Liver (tissue), 3 donors: ENCODE results near the gene CD96.

Experiments used
- EGR1 ChIP-seq, 2 donors: IDR thresholded peaks; 2 replicates each; pipeline ENCODE4 v1.6.1; 2016 to 2018; ENCODE audit warnings: antibody characterized with exemption in 2 of 2, low read depth in 2 of 2
- FOXA1 ChIP-seq: IDR thresholded peaks from 2 replicates; pipeline ENCODE4 v1.6.1; 2016; ENCODE audit warnings: antibody characterized with exemption
- GABPA ChIP-seq, 2 donors: IDR thresholded peaks in 1 of 2; conservative IDR thresholded peaks in 1 of 2; 2 replicates each; pipeline ENCODE4 v1.6.1; 2016; ENCODE audit warnings: antibody characterized with exemption in 2 of 2, mild to moderate bottlenecking in 1 of 2, moderate library complexity in 1 of 2
- HNF4A ChIP-seq, 2 donors: conservative IDR thresholded peaks; 2 replicates each; pipeline ENCODE4 v1.6.1; 2016; ENCODE audit warnings: antibody characterized with exemption in 2 of 2, mild to moderate bottlenecking in 2 of 2
- JUND ChIP-seq, 2 donors: IDR thresholded peaks; 2 replicates each; pipeline ENCODE4 v1.6.1; 2016; ENCODE audit warnings: antibody characterized with exemption in 2 of 2
- RAD21 ChIP-seq, 2 donors: IDR thresholded peaks; 2 replicates each; pipeline ENCODE4 v1.6.1; 2016; ENCODE audit warnings: antibody characterized with exemption in 2 of 2, mild to moderate bottlenecking in 2 of 2
- TF ChIP-seq, protein P1 (sequence below): fragments of 150-350 bp; IDR thresholded peaks from 2 replicates; pipeline ENCODE4 v1.5.1; 2017; ENCODE audit warnings: improper control_type of control experiment, low read depth, low read length; ENCODE audit not compliant: missing input control
- TF ChIP-seq, protein P2 (sequence below): IDR thresholded peaks from 2 replicates; pipeline ENCODE4 v1.6.1; 2016; ENCODE audit warnings: antibody characterized with exemption
- TF ChIP-seq, protein P3 (sequence below): IDR thresholded peaks from 2 replicates; pipeline ENCODE4 v1.6.1; 2016; ENCODE audit warnings: antibody characterized with exemption, mild to moderate bottlenecking
- TF ChIP-seq, protein P4 (sequence below): IDR thresholded peaks from 2 replicates; pipeline ENCODE4 v1.6.1; 2016; ENCODE audit warnings: antibody characterized with exemption
- TF ChIP-seq, protein P5 (sequence below): IDR thresholded peaks from 2 replicates; pipeline ENCODE4 v1.6.1; 2016; ENCODE audit warnings: antibody characterized with exemption
- donor health status: healthy.
- donor health status: healthy.

DNA sequence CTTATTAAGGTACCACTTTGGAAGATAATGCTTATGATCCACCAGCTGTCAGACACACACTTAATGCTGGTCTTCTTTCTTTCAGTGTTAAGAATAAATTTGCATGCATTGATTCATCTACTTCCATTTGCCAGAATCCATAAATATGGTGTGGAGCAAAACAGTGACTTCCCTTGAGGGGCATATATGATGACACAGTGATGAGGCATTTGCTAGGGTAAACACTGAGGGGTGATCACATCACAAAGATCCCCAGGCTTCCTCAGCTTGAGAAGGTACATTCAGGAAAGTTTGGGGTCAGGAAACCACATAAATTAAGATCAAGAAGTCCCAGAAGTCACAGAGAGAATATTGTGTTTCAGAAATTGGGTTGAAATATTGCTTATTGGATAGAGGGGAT lies 63.0 kb downstream of the CD96 start:
- TF ChIP-seq, protein P1, sequence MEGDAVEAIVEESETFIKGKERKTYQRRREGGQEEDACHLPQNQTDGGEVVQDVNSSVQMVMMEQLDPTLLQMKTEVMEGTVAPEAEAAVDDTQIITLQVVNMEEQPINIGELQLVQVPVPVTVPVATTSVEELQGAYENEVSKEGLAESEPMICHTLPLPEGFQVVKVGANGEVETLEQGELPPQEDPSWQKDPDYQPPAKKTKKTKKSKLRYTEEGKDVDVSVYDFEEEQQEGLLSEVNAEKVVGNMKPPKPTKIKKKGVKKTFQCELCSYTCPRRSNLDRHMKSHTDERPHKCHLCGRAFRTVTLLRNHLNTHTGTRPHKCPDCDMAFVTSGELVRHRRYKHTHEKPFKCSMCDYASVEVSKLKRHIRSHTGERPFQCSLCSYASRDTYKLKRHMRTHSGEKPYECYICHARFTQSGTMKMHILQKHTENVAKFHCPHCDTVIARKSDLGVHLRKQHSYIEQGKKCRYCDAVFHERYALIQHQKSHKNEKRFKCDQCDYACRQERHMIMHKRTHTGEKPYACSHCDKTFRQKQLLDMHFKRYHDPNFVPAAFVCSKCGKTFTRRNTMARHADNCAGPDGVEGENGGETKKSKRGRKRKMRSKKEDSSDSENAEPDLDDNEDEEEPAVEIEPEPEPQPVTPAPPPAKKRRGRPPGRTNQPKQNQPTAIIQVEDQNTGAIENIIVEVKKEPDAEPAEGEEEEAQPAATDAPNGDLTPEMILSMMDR, result no peak
- no peak for TF ChIP-seq JUND (IDR thresholded peaks at IDR 0.05)
- no peak for TF ChIP-seq HNF4A (conservative IDR thresholded peaks at IDR 0.05)
- TF ChIP-seq, protein P2, sequence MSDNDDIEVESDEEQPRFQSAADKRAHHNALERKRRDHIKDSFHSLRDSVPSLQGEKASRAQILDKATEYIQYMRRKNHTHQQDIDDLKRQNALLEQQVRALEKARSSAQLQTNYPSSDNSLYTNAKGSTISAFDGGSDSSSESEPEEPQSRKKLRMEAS, result no peak
- TF ChIP-seq, protein P3, sequence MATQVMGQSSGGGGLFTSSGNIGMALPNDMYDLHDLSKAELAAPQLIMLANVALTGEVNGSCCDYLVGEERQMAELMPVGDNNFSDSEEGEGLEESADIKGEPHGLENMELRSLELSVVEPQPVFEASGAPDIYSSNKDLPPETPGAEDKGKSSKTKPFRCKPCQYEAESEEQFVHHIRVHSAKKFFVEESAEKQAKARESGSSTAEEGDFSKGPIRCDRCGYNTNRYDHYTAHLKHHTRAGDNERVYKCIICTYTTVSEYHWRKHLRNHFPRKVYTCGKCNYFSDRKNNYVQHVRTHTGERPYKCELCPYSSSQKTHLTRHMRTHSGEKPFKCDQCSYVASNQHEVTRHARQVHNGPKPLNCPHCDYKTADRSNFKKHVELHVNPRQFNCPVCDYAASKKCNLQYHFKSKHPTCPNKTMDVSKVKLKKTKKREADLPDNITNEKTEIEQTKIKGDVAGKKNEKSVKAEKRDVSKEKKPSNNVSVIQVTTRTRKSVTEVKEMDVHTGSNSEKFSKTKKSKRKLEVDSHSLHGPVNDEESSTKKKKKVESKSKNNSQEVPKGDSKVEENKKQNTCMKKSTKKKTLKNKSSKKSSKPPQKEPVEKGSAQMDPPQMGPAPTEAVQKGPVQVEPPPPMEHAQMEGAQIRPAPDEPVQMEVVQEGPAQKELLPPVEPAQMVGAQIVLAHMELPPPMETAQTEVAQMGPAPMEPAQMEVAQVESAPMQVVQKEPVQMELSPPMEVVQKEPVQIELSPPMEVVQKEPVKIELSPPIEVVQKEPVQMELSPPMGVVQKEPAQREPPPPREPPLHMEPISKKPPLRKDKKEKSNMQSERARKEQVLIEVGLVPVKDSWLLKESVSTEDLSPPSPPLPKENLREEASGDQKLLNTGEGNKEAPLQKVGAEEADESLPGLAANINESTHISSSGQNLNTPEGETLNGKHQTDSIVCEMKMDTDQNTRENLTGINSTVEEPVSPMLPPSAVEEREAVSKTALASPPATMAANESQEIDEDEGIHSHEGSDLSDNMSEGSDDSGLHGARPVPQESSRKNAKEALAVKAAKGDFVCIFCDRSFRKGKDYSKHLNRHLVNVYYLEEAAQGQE, result no peak
- no peak for TF ChIP-seq GABPA (IDR thresholded peaks at IDR 0.05 in 1 of 2, conservative IDR thresholded peaks at IDR 0.05 in 1 of 2)
- TF ChIP-seq RAD21 (IDR thresholded peaks at IDR 0.05), result no peak
- TF ChIP-seq EGR1 (IDR thresholded peaks at IDR 0.05; ENCODE audit: low read depth in 2 of 2), result no peak
- TF ChIP-seq, protein P4, sequence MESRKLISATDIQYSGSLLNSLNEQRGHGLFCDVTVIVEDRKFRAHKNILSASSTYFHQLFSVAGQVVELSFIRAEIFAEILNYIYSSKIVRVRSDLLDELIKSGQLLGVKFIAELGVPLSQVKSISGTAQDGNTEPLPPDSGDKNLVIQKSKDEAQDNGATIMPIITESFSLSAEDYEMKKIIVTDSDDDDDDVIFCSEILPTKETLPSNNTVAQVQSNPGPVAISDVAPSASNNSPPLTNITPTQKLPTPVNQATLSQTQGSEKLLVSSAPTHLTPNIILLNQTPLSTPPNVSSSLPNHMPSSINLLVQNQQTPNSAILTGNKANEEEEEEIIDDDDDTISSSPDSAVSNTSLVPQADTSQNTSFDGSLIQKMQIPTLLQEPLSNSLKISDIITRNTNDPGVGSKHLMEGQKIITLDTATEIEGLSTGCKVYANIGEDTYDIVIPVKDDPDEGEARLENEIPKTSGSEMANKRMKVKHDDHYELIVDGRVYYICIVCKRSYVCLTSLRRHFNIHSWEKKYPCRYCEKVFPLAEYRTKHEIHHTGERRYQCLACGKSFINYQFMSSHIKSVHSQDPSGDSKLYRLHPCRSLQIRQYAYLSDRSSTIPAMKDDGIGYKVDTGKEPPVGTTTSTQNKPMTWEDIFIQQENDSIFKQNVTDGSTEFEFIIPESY, result no peak
- TF ChIP-seq FOXA1, result no peak
- TF ChIP-seq, protein P5, sequence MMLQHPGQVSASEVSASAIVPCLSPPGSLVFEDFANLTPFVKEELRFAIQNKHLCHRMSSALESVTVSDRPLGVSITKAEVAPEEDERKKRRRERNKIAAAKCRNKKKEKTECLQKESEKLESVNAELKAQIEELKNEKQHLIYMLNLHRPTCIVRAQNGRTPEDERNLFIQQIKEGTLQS, result no peak
